GM20000 (cell line): ENCODE measurements around the gene JADE2.

Experiments used
- DNase-seq: peaks from one replicate; pipeline ENCODE4 v3.0.0; 2012; ENCODE audit warnings: low spot score
- CTCF ChIP-seq: IDR thresholded peaks from 2 replicates; pipeline ENCODE4 v1.5.1; 2012; ENCODE audit warnings: mild to moderate bottlenecking, control low read depth; ENCODE audit errors: extremely low read depth, missing control alignments

JADE2 gene

GRCh38 chr5:134534058-134534725 is 8.7 kb downstream of the JADE2 start:
- DNase-seq: no peak
- no peak for TF ChIP-seq CTCF

GRCh38 chr5:134534726-134535110 is 9.2 kb downstream of the JADE2 start:
- DNase-seq: no peak
- TF ChIP-seq CTCF: no peak

GRCh38 chr5:134536876-134537275 is 11.4 kb downstream of the JADE2 start:
- no peak for DNase-seq
- no peak for TF ChIP-seq CTCF

- DNase-seq: no peak
- TF ChIP-seq CTCF: no peak
These were observed 11.8 kb downstream of the JADE2 start for GRCh38 chr5:134537297-134537696.

- no peak for TF ChIP-seq CTCF
- no peak for DNase-seq
These were observed 12.8 kb downstream of the JADE2 start for GRCh38 chr5:134538296-134538695.

GRCh38 chr5:134539732-134540131 is 14.3 kb downstream of the JADE2 start:
- TF ChIP-seq CTCF: no peak
- no peak for DNase-seq

- peak; percentile 46 for DNase-seq
- no peak for TF ChIP-seq CTCF
These were observed 15.6 kb downstream of the JADE2 start for GRCh38 chr5:134540747-134541733.
